NCI-H526 treated with DMSO at 0.1 percent for 48 hours (cell line): ENCODE results near the gene CHCHD4.

ENCODE experiments used
- DNase-seq: peaks from one replicate; lab custom pipeline; 2025; lab: John Stamatoyannopoulos, UW

Gene CHCHD4

DNA sequence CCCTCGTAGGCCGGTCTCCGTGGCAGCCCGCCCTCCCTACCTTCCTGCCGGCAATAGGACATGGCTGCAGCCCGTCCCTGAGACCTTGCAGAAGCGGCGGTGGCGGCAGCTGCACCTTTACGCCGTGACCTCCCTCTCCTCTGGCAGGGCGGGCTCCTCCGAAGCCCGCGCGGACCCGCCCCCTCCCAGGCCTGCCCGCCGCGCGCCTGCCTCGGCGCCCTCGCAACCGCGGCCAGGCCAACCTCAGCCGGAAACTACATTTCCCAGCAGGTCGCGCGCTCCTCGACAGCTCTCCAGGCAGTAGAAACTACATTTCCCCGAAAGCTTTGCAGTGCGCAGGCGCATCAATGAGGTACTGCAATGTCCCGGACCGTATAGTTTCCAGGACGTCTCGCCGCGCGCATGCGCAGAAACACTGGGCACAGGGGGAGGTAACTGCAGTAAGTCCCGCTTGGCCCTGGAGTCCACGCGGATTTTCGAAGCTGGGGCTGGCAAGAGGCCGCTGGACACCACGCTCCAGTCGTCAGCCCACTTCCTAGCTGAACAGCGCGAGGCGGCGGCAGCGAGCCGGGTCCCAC, at the start of gene CHCHD4, which contains the start of gene TMEM43:
Gene CHCHD4, minus strand, starts transcription at position 256 of the 578 bp plus-strand sequence. Its CDS starts 194 bp downstream, at position 62.
Gene TMEM43, plus strand, starts transcription at position 438 of the 578 bp plus-strand sequence. CDS start 142 bp downstream, outside the sequence.
- peak; percentile 95 for DNase-seq

DNA sequence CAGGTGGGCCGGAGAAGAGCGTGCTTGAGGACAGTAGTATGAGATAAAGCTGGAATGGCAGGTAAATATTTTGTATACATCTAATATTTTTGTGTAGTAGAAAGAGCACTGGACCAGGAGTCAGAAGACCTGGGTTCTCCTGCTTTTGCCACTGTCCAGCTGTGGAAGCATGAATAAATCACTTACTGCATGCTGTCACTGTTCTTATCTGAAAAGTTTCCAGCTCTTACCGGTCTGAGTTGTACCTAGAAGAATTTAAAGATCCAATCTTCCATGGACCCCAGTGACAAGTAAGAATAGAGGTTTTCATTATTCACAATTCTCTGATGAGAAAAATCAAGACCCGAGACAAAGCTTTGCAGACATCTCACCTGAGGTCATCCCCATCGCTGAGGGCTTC, 47.8 kb upstream of the CHCHD4 start:
- DNase-seq: no peak

DNA sequence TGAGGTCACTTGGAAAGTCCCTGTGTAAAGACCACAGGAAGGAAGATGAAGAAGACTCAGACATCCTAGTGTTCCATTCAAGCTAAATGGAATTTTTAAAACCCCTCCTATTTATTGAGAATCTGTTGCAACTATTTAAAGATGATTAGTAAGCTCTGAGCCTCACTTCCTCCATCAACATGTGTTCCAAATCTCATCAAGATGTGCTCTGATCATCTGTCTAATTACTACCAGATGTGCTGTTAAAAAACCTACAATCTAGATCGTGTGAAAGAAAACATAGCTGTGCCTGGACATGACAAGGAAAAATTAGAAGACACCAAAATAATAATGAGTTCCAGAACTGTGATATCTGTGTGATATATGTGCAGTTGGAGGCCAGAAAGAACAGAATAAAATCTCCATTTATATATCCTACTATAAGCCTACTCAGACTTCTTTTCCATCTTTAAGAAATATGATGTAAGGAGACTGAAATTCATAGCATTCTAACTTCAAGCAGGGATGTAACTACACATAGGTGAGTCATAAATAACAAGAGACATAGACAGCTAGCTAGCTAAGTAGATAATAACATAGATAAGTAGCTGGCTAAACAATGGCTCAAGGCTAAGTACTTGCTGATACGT, 46.0 kb upstream of the CHCHD4 start:
- DNase-seq: no peak

DNA sequence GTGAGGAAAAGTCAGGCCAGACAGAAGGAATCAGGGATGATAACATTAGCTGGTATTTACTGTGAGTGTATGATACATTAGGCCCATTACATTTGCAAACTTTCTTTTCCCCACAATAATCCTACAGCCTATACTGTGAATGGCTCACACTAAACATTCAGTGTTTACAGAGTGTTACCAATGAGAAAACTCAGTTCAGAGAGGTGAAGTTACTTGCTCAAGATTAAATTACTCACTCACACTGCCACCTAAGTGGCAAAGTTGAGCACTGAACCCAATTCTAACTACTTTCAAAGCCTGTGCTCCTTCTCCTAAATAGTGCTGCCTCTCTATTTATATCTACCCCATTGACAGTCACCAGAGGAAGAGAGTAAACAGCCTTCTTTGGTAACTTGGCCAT, 45.2 kb upstream of the CHCHD4 start:
- DNase-seq: no peak

DNA sequence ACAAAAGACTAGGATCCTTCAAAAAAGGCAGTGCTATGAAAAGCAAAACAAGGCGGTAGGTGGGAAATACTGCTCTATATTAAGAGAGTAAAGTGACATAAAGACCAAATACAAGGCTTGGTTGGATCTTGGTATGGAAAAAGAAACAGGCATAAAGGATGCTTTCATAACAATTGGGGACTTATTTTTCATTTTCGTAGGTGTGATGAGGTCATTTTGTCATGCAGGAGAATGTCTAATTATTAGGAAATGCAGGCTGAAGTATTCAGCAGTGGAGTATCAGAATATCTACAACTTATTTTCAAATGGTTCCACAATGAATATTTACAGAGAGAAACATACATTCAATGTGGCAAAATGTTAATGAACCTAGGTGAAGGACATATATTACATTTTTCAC, 44.8 kb upstream of the CHCHD4 start:
- DNase-seq: no peak

DNA sequence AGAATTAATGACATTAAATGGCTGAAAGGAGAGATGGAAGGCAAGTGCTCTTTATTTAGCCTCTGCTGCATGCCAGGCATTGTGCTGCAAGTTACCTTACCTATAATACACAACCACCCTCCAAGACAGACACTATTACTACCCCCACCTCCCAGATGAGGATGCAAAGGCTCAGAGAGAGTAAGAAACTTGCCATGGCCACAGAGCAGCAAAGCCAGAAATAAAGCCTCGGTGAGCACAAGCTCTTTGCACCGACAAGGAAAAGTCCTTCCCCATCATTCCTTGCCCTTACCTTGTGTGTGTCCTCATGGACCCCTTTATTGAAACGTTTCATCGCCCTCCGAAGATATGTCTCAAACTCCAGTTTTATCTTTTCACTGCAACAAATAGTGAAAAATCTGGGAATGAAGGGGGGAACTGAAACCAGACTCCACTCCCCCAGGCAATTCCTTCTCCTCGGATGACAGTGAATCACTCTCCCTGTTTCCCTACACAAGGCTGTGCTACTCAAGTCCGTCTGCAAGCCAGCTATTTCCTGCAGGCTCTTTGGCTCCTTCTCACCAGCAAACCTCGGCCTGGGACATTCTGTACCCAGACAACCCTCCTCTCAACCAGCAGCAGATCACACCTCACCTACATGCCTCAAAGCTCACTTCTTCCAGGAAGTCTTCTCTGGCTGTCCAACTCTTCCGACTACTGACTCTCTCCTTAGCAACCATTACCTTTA, 42.4 kb upstream of the CHCHD4 start:
- DNase-seq: no peak

DNA sequence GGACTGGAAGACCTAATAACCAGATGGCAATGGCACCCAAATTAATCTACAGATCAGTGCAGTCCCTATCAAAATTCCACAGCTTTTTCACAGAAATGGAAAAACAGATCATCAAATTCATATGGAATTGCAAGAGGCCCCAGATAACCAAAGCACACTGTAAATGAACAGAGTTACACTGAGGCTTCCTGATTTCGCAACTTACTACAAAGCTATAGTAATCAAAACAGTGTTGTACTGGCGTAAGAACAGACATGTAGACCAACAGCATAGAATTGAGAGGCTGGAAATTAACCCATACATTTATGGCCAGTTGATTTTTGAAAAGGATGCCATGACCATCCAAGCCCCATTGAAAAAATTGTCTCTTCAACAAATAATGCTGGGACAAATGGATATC, 37.5 kb upstream of the CHCHD4 start:
- no peak for DNase-seq

DNA sequence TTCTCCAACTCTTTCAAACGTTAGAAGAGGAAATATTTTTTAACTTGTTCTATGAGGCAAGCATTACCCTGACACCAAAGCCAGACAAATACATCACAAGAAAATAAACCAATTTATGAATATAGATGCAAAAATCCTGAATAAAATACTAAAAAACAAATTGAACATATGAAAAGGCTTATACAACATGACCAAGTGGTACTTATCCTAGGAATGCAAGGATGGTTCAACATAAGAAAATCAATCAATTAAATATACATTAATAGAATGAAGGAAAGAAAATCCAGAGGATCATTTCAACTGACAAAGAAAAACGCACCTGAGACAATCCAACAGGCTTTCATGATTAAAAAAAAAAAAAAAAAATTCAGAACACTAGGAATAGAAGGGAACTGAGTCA, 36.6 kb upstream of the CHCHD4 start:
- DNase-seq: no peak

DNA sequence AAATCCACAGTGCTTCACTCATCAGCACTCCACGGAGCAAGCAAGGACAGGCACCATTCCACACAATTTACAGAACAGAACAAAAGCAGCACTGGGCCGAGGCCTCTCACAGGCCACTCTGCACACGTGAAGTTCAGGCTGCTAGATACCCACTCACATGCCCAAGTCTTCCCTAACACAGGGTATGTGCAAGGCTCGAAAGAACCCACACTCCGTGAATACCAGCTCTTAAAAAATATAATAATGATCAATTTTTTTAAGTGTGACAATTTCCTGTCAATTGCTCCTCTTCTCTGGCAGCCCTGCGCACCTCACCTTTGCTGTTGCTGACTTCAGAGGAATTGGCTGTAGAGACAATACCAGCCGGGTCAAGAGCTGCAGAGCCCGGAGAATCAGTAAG, 34.8 kb upstream of the CHCHD4 start:
- DNase-seq: no peak

DNA sequence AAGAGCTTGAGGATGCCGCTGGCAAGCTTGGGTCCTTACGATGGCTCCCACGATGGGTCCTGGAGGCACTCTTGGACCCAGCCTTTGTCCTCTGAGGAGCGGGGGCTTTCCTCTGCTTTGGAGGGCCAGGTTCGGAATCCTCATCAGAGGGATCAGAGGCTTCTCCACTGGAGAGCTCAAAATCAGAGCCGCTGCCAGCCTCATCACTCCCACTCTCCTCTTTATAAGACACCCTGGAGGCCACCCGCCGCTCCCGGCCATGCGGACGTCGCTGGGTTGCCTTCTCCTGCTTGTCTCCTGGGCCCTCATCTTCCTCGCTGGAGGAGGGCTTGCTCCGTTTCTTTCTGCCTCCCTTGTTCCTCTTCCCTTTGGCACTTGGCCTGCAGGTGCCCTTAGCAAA, 33.7 kb upstream of the CHCHD4 start:
- DNase-seq: no peak

DNA sequence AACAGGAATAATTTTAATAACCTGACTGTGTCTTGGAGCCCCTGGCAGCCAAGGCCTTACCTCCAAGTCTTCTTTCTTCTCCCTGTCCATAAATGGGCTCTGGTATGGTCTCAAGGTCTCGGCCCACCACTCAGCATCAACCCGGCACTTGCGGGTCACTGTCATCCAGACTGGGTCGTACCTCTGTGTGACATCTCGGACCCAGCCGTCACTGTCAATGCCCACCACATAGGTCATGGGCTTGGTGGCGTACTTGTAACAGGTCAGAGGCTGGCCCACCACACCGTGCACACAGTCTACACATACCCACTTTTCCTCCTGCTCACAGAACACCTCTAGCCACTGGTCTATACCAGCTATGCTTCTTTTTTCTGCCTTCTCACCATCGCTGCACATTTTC, 33.3 kb upstream of the CHCHD4 start:
- DNase-seq: no peak

DNA sequence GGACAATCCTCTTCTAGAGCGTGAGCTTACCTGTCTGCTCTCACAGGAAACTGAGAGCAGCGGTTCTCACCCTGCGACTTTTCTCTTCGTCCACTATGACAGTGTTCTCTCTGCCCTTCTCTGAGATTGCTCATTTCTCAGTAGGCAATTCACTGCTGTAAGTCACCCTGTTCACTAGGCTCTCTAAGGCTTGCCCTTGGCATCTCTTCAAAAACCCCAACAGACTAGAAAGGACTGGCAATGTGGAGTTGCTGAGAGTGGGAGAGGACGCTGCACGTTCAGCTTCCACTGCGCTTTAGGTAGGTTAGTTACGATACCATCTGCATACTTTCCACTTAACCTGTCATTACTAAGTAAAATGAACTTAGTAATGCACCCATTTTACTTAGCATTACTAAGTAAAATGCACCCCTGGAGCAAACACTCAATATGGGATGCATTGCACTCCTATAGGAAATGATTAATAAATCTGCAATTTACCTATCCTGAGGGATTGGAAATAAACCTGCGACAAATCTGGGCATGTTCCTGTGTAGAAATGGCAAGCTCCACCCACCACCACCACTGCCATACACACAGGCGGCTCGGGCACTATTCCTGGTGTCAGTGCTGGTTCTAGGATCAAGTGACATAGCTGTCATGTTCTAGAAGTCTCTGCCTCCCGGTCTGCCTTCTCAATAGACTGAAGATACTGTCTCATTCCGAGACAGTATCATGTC, 32.3 kb upstream of the CHCHD4 start:
- DNase-seq: no peak

DNA sequence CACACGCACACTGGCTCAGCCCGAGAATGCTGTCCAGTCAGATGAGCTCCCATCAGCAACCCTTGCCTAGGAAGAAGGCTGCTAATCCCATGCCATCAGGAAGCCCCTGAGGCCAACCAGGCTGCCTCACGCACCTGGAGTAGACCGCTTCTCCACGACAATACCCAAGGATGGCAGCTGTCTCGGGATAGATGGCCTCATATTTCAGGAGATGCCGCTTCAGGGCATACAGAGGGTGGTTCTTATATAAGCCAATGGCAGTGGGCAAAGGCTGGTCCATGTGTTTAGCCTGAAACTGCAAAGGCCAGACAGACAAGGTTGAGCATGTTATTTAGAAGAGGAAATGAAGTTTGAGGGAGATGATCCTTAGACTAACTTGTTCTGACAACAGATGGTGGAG, 31.5 kb upstream of the CHCHD4 start:
- no peak for DNase-seq

DNA sequence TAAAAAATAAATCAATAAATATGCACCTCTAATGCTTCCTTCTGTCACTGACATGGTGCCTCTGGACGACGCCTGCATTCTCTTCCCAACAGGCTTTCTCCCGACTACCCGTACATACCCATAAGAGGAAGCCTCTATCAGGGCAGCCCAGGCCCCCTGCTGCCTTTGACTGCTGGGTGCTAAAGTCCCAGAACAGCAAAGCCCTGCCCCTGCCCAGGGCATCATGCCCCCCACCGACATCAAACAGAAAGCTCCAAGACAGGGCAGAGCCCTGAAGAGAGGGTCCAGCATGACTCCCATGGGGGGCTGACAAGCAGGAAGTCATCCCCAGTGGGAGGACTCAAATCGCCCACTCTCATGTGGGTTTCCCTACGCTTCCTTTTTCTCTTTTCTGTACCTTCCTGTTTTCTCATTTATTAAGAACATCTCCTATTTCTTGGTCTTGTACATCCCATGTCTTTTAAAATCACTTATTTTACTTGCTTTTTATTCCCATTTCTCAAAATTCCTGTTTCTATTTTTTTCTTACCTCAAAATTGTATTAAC, 30.3 kb upstream of the CHCHD4 start:
- DNase-seq: no peak

DNA sequence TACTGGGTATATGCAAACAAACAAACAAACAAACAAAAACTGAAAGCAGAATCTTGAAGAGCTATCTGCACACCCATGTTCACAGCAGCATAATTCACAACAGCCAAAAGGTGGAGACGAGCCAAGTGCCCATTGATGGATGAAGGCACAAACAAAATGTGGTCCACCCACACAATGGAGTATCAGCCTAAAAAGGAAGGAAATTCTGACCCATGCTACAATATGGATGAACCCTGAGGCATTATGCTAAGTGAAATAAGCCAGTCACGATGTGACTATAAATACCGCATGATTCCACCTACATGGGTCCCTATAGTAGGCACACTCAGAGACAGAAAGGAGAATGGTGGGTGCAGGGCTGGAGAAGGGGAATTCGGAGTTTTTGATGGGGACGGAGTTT, 29.6 kb upstream of the CHCHD4 start:
- no peak for DNase-seq

DNA sequence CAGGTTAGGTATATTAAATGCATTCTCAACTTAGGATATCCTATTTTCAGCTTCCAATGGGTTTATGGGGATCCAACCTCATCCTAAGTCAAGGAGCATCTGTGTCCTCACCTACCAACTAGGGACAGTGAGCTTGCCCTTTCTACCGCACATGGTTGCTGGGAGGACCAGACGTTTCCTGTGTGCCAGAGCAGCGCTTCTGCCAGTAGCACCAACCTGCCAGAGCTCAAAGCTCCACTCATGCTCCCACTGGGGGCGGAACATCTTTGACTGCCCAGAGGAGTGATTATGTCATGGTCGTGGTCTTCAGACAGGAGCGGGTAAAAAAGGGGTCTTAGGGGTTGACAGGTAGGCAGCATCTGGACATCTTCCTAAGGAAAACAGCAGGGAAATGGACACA, 29.0 kb upstream of the CHCHD4 start:
- no peak for DNase-seq

DNA sequence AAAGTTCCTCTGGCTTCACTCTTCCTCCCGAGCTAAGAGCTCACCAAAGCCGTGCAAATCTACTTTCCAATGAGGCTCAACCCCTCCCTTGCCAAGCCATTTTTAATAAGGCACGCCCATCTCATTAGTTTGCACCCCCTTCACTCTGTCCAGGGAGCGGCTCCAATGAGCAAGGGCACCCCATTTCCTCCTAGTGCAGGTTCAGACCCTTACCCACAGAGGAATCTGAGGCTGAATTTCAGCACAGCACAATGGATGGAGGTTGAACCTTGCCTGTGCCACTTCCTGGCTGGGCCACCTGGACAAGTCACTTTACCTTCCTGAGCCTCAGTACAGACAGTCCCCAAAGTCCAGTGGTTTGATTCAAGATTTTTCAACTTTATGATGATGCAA, 28.3 kb upstream of the CHCHD4 start:
- no peak for DNase-seq

DNA sequence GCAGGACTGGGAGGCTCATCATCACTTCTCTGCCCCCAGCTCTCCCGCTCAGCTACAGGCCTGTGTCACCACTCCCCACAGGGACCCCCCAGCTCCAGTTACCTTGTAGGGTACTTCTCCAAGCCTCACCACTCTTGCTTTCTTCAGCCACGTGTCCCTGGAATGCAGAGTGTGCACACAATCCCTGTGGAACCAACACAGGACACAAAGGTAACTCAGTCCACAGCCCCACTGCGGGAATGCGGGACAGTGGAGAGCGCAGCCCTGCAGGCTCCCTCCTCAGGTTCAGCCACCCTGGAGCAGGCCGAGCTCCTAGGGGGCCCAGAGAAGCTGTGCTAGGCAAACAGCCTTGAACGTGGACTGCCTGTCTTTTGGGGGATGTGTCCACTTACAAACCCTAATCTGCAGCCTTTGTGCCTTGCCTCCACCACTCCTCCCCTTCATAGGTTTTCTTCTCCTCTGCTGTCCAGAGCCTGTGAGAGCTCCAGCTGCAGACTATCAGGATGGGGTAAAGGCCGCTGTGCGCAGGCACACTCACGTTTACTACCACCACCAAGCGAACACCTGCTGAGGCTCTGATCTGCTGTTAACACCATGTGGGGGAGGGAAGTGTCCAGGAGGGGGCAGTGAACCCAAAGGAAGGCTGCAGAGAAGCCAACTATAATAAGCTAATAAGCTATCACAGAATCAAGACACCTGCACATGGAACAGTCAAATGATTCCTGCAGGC, 27.7 kb upstream of the CHCHD4 start:
- DNase-seq: no peak

DNA sequence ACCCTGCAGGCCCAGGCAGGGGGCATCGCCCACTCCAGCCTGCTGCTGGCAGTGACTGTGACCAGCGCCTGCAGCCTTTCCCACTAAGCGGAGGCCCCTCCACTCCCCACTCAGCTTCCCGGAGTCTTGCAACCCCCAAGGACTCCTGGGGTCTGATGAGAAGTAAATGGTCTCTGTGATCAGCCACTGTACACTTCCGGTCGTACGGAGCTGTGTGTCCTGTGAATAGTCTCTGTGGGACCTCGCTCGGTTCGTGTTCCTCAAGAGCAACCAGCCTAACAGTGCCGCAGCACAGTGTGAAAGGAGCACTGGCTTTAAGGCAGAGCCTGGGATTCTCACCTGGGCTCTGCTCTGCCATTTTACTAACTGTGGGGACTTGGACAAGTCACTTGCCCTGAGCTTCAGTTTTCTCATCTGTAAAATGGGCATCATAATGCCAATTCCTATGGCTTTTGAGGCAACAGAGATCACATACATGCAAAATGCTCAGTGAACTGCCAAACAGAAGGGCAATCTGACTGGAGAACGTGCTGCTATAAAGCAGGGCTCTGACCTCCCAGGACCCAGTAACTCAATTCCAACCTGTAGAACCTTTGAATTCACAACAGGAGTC, 26.9 kb upstream of the CHCHD4 start:
- DNase-seq: no peak

DNA sequence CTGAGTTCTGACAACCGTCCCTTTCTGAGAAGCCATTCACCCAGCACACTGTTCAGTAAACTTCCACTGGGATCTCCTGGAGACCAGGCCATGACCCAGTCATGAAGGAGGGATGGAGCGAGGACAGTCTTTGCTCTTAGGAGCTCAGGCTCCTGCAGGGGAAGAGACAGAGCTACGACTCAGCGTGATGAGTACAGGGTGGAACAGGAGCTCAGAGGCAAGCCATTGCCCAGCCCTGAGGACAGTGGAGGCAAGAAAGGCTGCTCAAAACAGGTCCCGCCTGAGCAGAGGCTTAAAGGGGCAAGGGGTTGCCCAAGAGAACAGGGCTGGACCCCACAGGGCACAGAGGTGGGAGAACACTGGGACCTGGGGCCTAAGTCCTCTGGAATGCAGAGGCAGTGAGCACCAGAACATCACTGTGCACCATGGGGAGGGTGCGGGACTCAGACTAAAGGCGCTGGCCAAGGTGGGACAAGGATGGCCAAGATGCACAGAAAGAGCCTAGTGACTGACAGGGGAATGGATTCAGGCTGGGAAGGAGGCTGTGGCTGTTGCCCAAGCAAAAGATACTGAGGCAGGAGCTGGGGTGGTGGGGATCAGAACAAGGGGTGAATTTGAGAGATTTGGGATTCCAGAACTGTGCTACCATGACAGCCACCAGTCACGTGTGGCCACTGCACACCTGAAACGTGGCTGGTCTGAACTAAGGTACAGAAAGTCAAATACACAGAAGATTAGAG, 26.0 kb upstream of the CHCHD4 start:
- no peak for DNase-seq

DNA sequence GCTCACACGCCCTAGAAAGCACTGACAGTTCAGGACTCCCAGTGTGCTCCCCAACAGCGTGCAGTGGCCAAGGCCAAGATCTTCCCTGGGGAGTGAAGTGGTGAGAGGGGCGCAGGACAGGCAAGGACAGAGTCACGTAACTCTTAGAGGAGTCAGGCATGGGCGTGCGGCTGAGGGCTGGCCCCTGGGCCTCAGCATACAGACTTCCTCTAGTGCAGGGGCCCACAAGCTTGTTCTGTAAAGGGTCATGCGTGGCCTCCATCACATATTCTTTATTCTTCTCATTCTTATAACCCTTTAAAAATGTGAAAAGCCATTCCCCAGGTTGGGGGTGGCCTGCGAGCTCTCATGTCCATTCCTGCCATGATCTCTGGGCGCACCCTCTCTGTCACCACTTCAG, 25.4 kb upstream of the CHCHD4 start:
- DNase-seq: no peak
